WI38 (cell line): Measurements from ENCODE around the gene POMT1.
"Not testable (repeated sequence)": the region's sequence is repeated elsewhere in the genome, so short reads cannot be mapped to it uniquely, and the experiment has no call there.

Source experiments
- H3K4me3 ChIP-seq: 2 replicates; pipeline ENCODE4 v1.5.1; 2011; ENCODE audit warnings: low read depth, mild to moderate bottlenecking, control low read depth, low read length
- CTCF ChIP-seq: IDR thresholded peaks from 2 replicates; pipeline ENCODE4 v1.5.1; 2012; ENCODE audit warnings: low read depth, mild to moderate bottlenecking, control low read depth, low read length

Gene POMT1

DNA sequence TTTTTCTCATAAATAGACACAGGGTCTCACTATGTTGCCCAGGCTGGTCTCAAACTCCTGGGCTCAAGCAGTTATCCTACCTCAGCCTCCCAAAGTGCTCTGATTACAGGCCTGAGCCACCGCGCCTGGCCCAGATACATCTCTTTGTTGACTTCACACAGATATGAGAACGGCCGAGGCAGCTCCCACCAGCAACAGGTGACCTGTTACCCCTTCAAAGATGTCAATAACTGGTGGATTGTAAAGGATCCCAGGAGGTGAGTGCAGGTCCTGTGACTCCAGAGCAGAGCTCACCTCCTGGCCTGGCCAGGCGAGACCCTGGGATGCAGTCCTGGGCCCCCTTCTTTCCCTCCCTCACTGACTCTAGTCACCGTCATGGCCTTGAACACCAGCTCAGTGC is 9.2 kb downstream of the POMT1 start:
- no peak overlapping the region for H3K4me3 ChIP-seq
- no peak for TF ChIP-seq CTCF

GRCh38 chr9:131513177-131513576 is 10.5 kb downstream of the POMT1 start:
- H3K4me3 ChIP-seq = no peak overlapping the region
- TF ChIP-seq CTCF = no peak

DNA sequence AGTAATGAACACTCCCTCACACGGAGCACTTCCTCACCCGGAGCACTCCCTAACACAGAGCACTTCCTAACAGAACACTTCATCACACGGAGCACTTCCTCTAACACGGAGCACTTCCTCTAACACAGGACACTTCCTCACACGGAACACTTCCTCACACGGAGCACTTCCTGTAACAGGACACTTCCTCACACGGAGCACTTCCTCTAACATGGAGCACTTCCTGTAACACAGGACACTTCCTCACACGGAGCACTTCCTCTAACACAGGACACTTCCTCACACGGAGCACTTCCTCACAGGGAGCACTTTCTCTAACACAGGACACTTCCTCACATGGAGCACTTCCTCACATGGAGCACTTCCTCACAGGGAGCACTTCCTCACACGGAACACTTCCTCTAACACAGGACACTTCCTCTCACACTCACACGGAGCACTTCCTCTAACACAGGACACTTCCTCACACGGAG is 12.9 kb downstream of the POMT1 start:
- H3K4me3 ChIP-seq = not testable (repeated sequence)

- no peak for TF ChIP-seq CTCF
- no peak overlapping the region for H3K4me3 ChIP-seq
Observed at GRCh38 chr9:131516100-131516499, 13.4 kb downstream of the POMT1 start.

- no peak for TF ChIP-seq CTCF
- no peak overlapping the region for H3K4me3 ChIP-seq
Observed at GRCh38 chr9:131516930-131517329, 14.2 kb downstream of the POMT1 start.

- H3K4me3 ChIP-seq = no peak overlapping the region
- no peak for TF ChIP-seq CTCF
Observed at GRCh38 chr9:131517761-131518190, 15.1 kb downstream of the POMT1 start.

DNA sequence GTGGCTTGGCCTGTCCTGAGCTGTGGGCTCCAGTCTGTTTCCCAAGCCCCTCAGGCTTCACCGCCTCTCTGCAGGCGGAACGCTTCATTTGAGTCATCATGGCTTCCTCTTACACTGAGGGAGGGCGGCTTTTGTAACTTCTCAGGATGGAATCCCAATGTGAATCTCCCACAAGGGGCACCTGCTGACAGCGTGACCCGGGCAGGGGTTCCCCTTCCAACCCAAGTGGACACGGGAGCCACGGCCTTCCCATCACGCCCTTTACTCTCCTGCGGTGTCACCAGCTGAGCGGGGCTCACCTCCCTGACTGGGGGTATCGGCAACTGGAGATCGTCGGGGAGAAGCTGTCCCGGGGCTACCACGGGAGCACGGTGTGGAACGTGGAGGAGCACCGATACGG is 15.8 kb downstream of the POMT1 start:
- TF ChIP-seq CTCF = no peak
- no peak overlapping the region for H3K4me3 ChIP-seq

DNA sequence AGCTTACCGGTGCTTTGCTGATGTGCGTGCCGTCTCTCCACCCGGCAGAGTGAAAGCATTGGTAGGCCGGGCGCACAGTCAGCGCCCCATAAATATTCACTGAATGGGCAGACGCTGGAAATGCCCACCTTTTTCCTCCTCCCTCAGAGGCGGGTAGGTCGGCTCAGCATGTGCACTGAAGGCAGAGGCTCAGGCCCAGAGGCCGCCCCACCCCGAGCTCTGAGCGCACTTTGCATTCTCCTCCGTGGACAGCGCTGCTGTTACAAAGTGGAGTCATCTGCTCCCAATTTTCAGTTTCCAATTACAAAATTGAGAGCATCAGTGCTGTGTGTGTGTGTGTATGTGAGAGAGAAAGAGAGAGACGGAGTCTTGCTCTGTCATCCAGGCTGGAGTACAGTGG is 17.8 kb downstream of the POMT1 start:
- TF ChIP-seq CTCF = no peak

More for the DNA sequence above, 17.8 kb downstream of the POMT1 start:
- H3K4me3 ChIP-seq = no peak overlapping the region
